GM20431 (cell line): ENCODE results near the gene KCNJ8.

Experiments used
- in situ Hi-C: fragments of 300-500 bp; cut with MseI, MboI; formaldehyde crosslinking; loops from one replicate; pipeline ENCODE4 v1.15.0; 2020; ENCODE audit warnings: low sequenced_read_pairs; ENCODE audit not compliant: unreplicated experiment

The KCNJ8 gene

DNA sequence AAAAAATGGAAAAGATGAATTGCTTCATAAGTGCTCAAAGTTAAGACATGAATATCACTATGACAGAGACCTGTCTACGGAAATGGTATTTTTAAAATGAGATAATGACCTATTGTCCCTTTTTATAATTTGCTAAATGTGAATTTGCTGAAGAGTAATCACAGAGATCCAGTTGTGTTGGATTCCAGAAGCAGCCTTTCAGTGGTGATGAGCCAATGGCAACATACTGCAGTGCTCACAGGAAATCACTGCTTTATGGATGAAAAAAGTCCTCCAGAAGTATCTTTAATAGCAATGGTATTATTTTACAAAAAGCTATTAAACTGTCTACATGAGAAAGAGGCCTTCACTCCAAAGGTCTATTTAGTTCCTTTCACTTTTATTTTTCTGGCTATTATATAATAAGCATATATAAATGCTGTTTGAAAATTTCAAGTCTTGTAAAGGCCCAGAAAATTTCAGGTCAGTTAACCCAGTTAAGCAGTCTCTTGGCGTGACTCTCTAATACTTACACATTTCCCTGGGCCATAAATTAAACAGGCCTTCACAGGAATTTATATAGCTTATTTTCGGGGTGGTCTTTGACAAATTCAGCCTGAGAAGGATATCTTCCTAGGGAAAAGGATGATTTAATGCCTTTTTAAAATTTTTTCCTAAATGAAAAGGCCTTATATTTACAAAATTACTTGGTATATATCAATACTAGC lies 55.4 kb downstream of the KCNJ8 start:
- in situ Hi-C loops, result loop anchor here (25.0 kb wide), 1 partner anchor 293 kb away; no protein-coding TSS in a partner anchor

DNA sequence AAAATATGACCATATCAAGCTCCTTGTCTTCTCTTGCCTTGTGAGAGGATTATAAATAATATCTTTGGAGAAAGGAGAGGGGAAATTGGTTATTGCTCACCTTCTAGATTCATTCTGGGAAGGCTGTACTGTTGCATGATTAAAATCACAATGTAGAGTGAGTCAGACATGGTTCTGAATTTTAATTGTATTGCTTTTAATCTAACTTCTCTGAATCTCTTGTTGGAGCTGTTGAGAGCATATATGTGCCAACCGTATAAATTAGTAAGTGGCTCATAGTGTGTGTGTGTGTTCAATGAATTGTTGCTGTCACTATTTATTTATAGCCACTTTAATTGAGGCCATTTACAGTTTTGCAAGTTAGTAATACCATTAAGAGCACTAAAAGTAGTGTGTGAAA lies 56.1 kb downstream of the KCNJ8 start:
- in situ Hi-C loops, result loop anchor here (25.0 kb wide), 1 partner anchor 294 kb away; no protein-coding TSS in a partner anchor

DNA sequence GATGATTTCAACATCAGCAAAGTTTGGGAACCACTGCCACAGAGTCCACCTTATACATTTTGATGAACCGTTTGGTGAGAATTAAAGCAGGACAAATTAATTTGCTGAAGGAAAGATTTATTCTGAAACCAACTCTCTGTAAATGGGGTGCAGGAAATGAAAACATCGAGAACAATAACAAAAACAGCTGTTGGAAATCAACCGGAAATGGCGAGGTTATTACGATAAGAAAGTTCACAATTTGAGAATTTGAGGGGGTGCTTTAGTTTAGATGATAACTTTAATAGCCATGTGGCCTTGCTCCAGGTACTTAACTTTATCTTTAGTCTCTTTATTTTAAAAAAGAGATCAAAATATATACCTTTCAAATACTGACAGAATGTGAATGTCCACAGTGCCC lies 56.7 kb downstream of the KCNJ8 start:
- in situ Hi-C loops, result loop anchor here (25.0 kb wide), 1 partner anchor 295 kb away; no protein-coding TSS in a partner anchor

DNA sequence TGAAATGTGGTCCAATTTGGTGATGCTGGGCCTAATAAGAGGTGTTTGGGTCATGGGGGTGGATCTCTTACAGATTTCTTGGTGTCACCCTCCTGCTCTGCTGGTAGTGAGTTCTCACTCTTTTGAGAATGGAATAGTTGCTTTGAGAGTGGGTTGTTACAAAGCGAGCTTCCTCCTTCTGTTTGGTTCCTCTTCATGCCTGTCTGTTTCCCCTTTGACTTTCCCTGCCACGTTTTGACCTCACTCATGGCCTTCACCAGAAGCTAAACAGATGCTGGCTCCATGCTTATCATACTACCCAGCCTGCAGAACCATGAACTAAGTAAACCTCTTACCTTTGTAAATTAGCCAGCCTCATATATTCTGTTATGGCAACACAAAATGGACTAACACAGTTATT lies 59.1 kb downstream of the KCNJ8 start:
- in situ Hi-C loops, result loop anchor here (25.0 kb wide), 1 partner anchor 297 kb away; no protein-coding TSS in a partner anchor
